ENCODE results near the gene KDM4D. TPM values are rescaled to one million over a fixed set of nuclear protein-coding genes. Genes with fewer than 3 reads are reported as not detected.
"Not testable (repeated sequence)": the region's sequence is repeated elsewhere in the genome, so short reads cannot be mapped to it uniquely, and the experiment has no call there.

The KDM4D gene
- total RNA-seq, 1 donor from 2014 or later, result 0.93 TPM

DNA sequence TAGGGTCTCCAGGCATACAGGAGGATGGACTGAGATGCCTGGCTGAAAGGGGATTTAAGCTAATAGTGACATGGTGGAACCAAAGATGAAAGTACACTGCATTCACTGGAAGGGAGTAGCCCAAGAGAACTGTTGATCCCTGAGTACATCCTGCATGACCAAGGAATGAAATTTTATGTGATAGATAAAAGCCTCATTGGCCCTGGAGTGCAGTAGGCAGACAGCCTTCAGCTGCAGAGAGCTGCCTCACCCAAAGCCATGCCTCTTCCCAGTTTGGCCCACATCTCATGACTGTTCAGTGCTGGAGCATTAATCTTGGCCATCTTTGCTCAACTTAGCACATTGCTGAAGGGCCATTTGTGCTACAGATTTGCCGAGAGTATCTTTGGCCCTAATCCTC is 59.5 kb downstream of the KDM4D start:
- H3K9me3 Mint-ChIP-seq (ENCODE audit: unreplicated experiment), result peaks cover 2% of the 10 kb centered on the region
- FAIRE-seq, result no peak
- Histone ChIP-seq H3K4me1 (ENCODE audit: insufficient read depth, low read length) (no peaks in the 10 kb centered on the region), H3K79me2 (ENCODE audit: insufficient read depth, low read length) (no peaks in the 10 kb centered on the region), H3K4me3 (ENCODE audit: insufficient read depth, low read depth, low read length) (no peak overlapping the region), H4K20me1 (ENCODE audit: insufficient read depth, low read length) (no peaks in the 10 kb centered on the region), H3K9me3 (ENCODE audit: insufficient read depth, low read depth, low read length) (no peaks in the 10 kb centered on the region), H3K9ac (ENCODE audit: low read length) (no peak overlapping the region), H2AFZ (ENCODE audit: low read depth, low read length) (no peak overlapping the region), H3K4me2 (ENCODE audit: low read length) (no peak overlapping the region), H3K27ac (ENCODE audit: low read depth, low read length) (no peak overlapping the region), H3K27me3 (ENCODE audit: insufficient read depth, low read length) (no peaks in the 10 kb centered on the region), H3K36me3 (ENCODE audit: insufficient read depth, low read length) (no peaks in the 10 kb centered on the region)
- H3K4me3 Mint-ChIP-seq (ENCODE audit: unreplicated experiment), result no peak overlapping the region
- TF ChIP-seq CTCF (IDR thresholded peaks at IDR 0.05; ENCODE audit: insufficient read depth, low read depth, low read length) (no peak), EZH2 (IDR thresholded peaks at IDR 0.05; ENCODE audit: insufficient read depth, low read length) (no peak)
- H3K4me1 Mint-ChIP-seq (ENCODE audit: low read depth, unreplicated experiment), result no peaks in the 10 kb centered on the region
- no peak overlapping the region for H3K27ac Mint-ChIP-seq (ENCODE audit: unreplicated experiment)
- H3K36me3 Mint-ChIP-seq (ENCODE audit: low read depth, unreplicated experiment), result peaks cover under 1% of the 10 kb centered on the region
- DNase-seq (ENCODE audit: low read depth), result no peak
- H3K27me3 Mint-ChIP-seq (ENCODE audit: low read depth, unreplicated experiment), result peaks cover 12% of the 10 kb centered on the region

GRCh38 chr11:95035316-95035715 is 61.8 kb downstream of the KDM4D start:
- Mint-ChIP-seq H3K36me3 (ENCODE audit: low read depth, unreplicated experiment) (peaks cover 3% of the 10 kb centered on the region), H3K27ac (ENCODE audit: unreplicated experiment) (no peak overlapping the region), H3K9me3 (ENCODE audit: unreplicated experiment) (peaks cover 5% of the 10 kb centered on the region), H3K4me3 (ENCODE audit: unreplicated experiment) (no peak overlapping the region), H3K4me1 (ENCODE audit: low read depth, unreplicated experiment) (no peaks in the 10 kb centered on the region), H3K27me3 (ENCODE audit: low read depth, unreplicated experiment) (peaks cover 11% of the 10 kb centered on the region)
- TF ChIP-seq EZH2 (IDR thresholded peaks at IDR 0.05; ENCODE audit: insufficient read depth, low read length) (no peak), CTCF (IDR thresholded peaks at IDR 0.05; ENCODE audit: insufficient read depth, low read depth, low read length) (no peak)
- Histone ChIP-seq H3K79me2 (ENCODE audit: insufficient read depth, low read length) (no peaks in the 10 kb centered on the region), H3K4me3 (ENCODE audit: insufficient read depth, low read depth, low read length) (no peak overlapping the region), H3K9me3 (ENCODE audit: insufficient read depth, low read depth, low read length) (no peaks in the 10 kb centered on the region), H3K27ac (ENCODE audit: low read depth, low read length) (no peak overlapping the region), H4K20me1 (ENCODE audit: insufficient read depth, low read length) (no peaks in the 10 kb centered on the region), H3K9ac (ENCODE audit: low read length) (no peak overlapping the region), H2AFZ (ENCODE audit: low read depth, low read length) (no peak overlapping the region), H3K4me1 (ENCODE audit: insufficient read depth, low read length) (no peaks in the 10 kb centered on the region), H3K27me3 (ENCODE audit: insufficient read depth, low read length) (no peaks in the 10 kb centered on the region), H3K4me2 (ENCODE audit: low read length) (no peak overlapping the region), H3K36me3 (ENCODE audit: insufficient read depth, low read length) (no peaks in the 10 kb centered on the region)
- FAIRE-seq (no peak), DNase-seq (ENCODE audit: low read depth) (no peak)

- not testable (repeated sequence) for H3K9ac ChIP-seq (ENCODE audit: low read length); H3K27me3 ChIP-seq (ENCODE audit: insufficient read depth, low read length); DNase-seq (ENCODE audit: low read depth); H4K20me1 ChIP-seq (ENCODE audit: insufficient read depth, low read length); H3K4me1 ChIP-seq (ENCODE audit: insufficient read depth, low read length); H3K4me1 Mint-ChIP-seq (ENCODE audit: low read depth, unreplicated experiment); H3K27ac Mint-ChIP-seq (ENCODE audit: unreplicated experiment); H3K9me3 Mint-ChIP-seq (ENCODE audit: unreplicated experiment); H3K4me3 Mint-ChIP-seq (ENCODE audit: unreplicated experiment); FAIRE-seq; H3K9me3 ChIP-seq (ENCODE audit: insufficient read depth, low read depth, low read length); H3K27ac ChIP-seq (ENCODE audit: low read depth, low read length); H3K36me3 ChIP-seq (ENCODE audit: insufficient read depth, low read length); H3K79me2 ChIP-seq (ENCODE audit: insufficient read depth, low read length); H3K36me3 Mint-ChIP-seq (ENCODE audit: low read depth, unreplicated experiment); H3K27me3 Mint-ChIP-seq (ENCODE audit: low read depth, unreplicated experiment)
- H3K4me2 ChIP-seq (ENCODE audit: low read length), result peak overlapping the region; percentile 62
- peak; percentile 33 for TF ChIP-seq EZH2 (IDR thresholded peaks at IDR 0.05; ENCODE audit: insufficient read depth, low read length)
- peak overlapping the region; percentile 5 for H3K4me3 ChIP-seq (ENCODE audit: insufficient read depth, low read depth, low read length)
- peak overlapping the region; percentile 60 for H2AFZ ChIP-seq (ENCODE audit: low read depth, low read length)
Observed at GRCh38 chr11:95037356-95038035, 64.0 kb downstream of the KDM4D start.

Measured in astrocyte (in vitro differentiated cells and primary cell).